HG02943 (cell line): ENCODE data around the gene DNPEP.
"Not testable (repeated sequence)": the region's sequence is repeated elsewhere in the genome, so short reads cannot be mapped to it uniquely, and the experiment has no call there.

Experiments used
- ATAC-seq: cut with Tn5 transposase; IDR thresholded peaks from one replicate; pipeline ENCODE4 v1.9.1; 2021; ENCODE audit warnings: mild to moderate bottlenecking, low read depth, moderate library complexity; ENCODE audit not compliant: unreplicated experiment

Gene DNPEP

DNA sequence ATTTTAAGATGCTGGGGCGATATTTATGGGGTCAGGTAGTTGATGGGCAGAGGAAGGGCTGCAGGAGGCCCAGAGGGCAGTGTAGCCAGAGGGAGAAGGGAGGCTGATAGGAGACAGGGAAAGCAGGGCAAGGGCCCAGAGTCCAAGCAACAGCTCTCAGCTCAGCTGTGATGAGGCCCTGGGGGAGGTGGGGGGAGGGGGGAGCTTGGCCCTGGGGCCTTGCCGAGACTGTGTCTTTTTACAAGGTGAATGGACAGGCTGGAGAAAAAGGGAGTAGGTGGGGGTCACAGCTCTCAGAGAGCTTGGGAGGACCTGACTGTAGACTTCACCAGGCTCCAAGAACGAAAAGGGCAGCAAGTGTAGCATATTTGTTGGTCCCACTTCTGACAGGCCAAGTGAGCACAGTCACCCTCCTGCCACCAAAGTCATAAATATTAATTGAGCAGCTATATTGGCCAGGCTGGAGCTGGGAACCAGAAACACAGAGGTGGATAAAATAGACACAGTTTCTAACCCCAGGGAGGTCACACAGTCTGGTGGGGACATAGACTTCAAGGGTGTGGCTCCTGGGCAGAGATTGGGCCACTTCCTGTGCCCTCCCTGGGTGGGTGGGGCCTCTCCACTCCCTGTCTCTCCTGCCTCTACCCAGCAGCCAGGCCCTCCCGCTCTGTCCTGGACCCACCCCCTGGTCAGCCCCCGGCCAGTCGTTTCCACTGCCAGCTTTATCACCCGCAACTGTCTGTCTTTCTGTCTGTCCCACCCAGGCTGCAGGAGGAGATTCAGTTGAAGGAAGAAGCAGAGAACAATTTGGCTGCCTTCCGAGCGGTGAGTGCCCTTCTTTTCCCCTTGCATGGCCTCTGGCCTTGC, 31.9 kb upstream of the DNPEP start:
- no peak for ATAC-seq

DNA sequence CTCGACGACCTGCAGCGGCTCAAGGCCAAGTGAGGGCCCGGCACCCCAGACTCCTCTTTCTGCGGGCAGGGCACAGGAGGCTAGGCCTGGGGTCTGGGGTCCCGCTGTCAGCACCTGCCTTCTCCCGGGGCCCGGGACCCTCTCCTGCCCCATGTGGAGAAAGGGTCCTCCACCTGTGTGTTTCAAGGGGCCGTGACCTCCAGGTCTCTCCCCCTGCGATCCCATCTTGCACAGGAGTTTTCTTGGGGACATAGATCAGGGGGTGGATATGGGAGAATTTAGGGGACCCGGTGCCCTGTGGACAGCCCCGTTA, 31.3 kb upstream of the DNPEP start:
- ATAC-seq = no peak

DNA sequence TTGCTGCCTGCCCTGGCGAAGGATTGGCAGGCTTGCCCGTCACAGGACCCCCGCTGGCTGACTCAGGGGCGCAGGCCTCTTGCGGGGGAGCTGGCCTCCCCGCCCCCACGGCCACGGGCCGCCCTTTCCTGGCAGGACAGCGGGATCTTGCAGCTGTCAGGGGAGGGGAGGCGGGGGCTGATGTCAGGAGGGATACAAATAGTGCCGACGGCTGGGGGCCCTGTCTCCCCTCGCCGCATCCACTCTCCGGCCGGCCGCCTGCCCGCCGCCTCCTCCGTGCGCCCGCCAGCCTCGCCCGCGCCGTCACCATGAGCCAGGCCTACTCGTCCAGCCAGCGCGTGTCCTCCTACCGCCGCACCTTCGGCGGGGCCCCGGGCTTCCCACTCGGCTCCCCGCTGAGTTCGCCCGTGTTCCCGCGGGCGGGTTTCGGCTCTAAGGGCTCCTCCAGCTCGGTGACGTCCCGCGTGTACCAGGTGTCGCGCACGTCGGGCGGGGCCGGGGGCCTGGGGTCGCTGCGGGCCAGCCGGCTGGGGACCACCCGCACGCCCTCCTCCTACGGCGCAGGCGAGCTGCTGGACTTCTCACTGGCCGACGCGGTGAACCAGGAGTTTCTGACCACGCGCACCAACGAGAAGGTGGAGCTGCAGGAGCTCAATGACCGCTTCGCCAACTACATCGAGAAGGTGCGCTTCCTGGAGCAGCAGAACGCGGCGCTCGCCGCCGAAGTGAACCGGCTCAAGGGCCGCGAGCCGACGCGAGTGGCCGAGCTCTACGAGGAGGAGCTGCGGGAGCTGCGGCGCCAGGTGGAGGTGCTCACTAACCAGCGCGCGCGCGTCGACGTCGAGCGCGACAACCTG, 30.7 kb upstream of the DNPEP start, which contains the start of gene DES:
DES (plus strand) TSS at position 223 of the 857 bp plus-strand sequence; CDS start at position 309, 86 bp downstream.
- no peak for ATAC-seq

- ATAC-seq = no peak
These were observed 29.7 kb upstream of the DNPEP start for GRCh38 chr2:219417374-219417773.

GRCh38 chr2:219416938-219417337, 29.2 kb upstream of the DNPEP start:
- ATAC-seq = no peak

- no peak for ATAC-seq
These were observed 28.5 kb upstream of the DNPEP start for GRCh38 chr2:219416235-219416602.

DNA sequence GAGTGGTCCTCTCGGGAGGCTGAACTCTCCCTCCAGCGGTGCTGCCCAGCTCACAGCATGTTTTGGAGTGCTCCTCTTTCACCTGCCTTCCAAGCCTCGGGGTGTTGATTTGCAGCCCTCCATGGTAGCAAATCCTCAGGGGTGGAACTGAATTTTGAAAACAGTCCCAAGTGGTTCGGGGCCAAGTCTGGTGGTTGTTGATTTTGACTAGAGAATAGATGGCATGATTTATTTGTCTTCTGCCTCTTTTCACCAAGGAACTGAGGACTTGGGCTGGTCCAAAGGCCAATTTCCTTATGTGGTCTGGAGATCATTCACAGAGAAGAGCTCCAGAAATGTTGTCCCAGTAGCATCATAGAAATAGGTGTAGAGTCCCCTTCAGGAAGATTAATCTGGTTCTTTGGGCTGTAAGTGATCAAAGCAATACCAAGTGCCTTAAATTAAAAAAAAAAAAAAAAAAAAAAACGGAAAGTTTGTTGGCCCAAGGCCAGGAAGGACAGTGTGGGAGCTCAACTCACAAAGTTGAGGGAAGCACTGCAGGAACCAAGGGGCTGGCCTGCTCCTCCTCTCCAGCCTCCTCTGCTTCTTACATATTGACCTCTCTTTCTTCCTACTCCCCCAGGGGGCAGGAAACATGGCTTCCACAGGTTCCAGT, 28.0 kb upstream of the DNPEP start:
- no peak for ATAC-seq

- ATAC-seq = no peak
These were observed 27.1 kb upstream of the DNPEP start for GRCh38 chr2:219414857-219415256.

DNA sequence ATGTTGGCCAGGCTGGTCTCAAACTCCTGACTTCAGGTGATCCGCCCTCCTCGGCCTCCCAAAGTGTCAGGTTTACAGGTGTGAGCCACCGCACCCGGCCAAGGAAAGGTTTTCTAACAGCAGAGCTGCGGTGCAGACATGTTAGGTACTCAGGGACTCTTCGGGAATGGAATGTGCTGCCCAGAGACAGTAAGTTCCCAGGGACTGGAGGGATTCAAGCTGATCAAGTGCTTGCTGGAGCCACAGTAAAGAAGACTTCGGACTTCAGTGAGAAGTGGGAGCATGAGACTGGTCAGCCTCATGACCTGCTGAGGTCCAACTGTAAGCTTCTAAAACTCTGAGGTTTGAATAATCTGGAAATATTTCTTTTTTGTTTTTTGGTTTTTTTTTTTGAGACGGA, 22.7 kb upstream of the DNPEP start:
- no peak for ATAC-seq

GRCh38 chr2:219409619-219410018, 21.9 kb upstream of the DNPEP start:
- no peak for ATAC-seq

GRCh38 chr2:219408631-219409030, 20.9 kb upstream of the DNPEP start:
- ATAC-seq = no peak

DNA sequence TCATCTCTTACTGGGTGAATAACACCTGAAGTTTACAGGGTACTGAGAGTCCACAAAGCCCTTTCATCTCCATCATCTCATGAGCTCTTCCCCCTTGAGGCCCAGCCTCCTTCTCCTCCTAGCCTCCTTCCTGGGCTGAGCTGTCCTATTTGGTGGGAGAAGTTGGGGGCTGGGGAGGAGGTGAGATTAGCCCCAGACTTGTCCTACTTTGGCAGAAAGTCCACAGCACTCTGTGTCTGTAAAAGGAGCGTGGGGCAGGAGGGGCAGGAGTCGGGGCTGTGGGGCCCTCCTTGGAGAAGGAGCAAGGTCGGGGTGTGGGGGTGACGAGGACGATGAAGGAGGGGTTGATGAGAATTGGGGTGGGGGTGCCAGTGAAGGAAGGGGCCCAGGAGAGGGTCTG, 20.5 kb upstream of the DNPEP start:
- no peak for ATAC-seq

DNA sequence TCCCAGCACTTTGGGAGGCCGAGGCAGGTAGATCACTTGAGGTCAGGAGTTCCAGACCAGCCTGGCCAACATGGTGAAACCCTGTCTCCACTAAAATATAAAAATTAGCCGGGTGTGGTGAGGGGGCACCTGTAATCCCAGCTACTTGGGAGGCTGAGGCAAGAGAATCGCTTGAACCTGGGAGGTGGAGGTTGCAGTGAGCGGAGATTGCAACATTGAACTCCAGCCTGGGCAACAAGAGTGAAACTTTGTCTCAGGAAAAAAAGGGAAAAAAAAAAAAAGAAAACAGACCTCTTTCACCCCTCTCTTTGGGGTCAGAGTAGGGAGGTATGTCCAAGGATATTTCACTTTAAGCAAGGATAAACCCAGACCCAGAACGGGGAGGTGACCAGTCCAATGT, 19.6 kb upstream of the DNPEP start:
- ATAC-seq = not testable (repeated sequence)

DNA sequence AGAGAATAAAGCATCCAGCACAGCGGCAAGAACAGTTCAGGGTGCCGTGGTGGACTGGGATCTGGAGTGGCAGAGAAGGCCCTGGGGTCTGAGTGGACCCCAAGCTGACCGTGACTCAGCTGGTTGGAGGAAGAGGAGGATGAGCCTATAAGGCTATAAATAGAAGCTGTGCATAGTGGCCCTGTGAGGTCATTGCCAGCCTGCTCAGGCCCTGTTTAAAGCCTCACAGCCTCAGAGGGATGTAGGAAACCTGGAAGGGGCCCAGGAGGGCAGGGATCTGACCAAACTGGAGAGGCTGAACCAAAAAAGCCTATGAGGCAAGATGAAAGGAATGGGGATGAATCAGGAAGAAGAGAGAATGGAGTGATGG, 19.1 kb upstream of the DNPEP start:
- ATAC-seq = no peak

DNA sequence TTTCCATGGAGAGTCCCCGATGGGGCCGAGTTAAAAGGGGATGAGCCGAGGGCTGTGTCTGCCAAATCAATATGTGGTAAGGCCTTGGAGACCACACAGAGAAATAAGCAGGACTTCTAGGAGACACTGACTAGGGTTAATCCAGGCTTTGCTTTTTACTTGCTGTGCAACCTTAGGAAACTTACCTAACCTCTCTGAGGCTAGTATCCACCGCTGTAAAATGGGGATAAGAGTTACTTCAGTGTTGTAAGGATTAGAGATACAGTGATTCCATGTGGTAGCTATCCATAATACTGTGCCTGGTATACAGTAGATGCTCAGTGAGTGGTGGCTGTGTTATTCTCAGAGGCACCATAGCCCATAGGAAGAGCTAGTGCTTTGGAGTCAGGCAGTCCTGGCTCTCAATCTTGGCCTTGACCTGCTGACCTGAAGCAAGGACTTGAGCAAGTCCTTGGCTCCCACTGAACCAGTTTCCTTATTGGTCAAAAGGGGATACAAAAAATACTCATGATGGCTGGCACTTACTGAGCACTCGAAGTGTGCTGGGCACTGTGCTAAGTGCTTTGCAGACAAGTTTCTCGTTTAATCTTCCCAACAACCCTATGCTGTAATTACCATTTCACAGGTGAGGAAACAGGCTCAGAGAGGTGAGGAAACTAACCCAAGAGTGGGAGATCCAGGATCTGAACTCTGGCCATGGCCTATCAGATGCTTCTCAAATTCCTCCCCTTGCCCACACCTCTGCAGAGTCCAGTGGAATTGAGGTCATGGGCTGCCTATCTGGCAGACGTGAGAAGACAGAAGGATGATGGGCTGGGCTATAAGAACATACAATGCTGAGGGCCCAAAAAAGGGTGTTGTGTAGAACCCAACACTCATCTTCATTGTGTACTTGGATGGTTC, 18.5 kb upstream of the DNPEP start:
- no peak for ATAC-seq

DNA sequence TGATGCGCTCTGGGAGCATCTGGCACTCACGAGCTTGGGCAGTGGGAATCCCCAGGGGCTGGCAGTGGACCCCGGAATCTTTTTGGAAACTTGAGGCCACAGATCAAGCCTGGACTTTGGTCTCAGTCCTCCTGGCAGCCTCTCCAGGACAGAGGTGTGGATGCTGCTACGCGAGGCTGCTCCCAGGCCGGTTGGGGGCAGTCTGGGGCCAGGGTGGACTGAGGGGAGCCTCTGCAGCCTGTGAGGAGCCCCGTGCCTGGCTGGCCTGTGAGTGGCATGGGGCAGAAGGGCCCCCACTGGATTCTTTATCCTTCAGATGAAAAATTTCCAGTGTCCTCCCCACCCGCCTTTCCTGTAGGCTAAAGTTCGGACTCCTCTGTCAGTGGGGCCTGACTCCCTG, 17.7 kb upstream of the DNPEP start:
- no peak for ATAC-seq

DNA sequence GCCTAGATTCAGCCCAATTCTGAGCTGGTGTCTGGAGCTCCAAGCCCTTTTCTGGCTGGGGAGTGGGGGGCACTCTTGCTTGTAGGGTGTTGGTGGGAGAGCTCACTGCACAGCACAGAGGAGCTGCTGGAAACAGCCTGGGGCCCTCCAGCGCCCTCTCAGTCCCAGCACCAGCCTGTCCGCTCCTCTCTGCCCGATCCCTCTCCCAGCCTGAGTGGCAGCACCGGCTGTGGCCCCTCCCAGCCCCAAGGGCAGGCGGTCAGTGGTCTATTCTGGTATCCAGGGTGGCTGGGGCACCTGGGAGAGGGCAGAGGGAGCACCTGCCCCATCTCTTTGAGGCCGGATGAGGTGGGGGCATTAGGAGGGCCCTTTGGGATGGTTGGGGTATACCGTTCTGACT, 17.2 kb upstream of the DNPEP start:
- no peak for ATAC-seq

GRCh38 chr2:219404291-219404910, 16.7 kb upstream of the DNPEP start:
- ATAC-seq = no peak

DNA sequence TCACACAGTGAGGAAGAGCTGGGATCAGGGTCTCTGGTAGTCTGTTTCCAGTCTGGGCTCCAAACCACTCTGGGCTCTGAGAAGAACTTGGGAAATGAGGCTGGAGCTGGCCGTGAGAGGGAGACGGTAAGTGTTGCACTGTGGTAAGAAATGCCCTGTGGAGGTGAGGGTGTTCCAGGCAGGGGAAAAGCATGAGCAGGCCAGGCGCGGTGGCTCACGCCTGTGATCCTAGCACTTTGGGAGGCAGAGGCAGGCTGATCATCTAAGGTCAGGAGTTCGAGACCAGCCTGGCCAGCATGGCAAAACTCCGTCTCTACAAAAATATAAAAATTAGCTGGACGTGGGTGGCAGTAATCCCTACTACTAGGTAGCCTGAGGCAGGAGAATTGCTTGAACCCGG, 16.1 kb upstream of the DNPEP start:
- ATAC-seq = no peak
